Right ventricle myocardium inferior (tissue), 1 donor: ENCODE results near the gene PI4KA. TPM values are rescaled to one million over a fixed set of nuclear protein-coding genes. Genes with fewer than 3 reads are reported as not detected.

Experiments
- ATAC-seq: fragments of 200-7000 bp; cut with Tn5 transposase; one replicate; pipeline ENCODE4 v1.9.1; 2020; ENCODE audit warnings: mild to moderate bottlenecking, moderate library complexity
- DNase-seq: peaks from one replicate; pipeline ENCODE4 v3.0.0; 2021; ENCODE audit errors: missing footprints
- intact Hi-C: fragments of 100-400 bp; cut with DNase I; formaldehyde crosslinking; loops from one replicate; pipeline ENCODE4 v1.11.0; 2022
- total RNA-seq: library from RNA; stranded (reverse); fragmentation: NEBNext Ultra II Directional; extraction: Animal tissue kit (Norgen Biotek cat#: 25700); gene quantifications from one replicate; pipeline ENCODE4 v1.2.1, GENCODE V29; 2021
- donor health status: DM: no; HTN: yes; CAD: no; lungs with severe emphysema.

The PI4KA gene
- total RNA-seq, 1 donor from 2014 or later = 46.0 TPM

DNA sequence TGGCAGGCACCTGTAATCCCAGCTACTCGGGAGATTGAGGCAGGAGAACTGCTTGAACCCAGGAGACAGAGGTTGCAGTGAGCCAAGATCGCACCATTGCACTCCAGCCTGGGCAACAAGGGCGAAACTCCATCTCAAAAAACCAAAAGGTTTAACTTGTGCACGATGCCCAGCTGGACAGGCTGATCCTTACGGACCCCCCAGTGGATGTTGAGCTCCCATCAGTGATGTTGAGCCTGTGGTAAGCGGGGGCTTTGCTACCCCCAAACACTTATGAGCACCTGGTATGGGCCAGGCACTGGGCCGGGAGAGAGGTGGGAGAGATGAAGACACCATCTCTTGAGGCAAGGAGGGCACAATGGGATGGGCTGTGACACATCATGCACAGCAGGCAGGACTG is 92.1 kb downstream of the PI4KA start:
- ATAC-seq (no peak), DNase-seq (no peak)
- intact Hi-C loops = no loop called here

DNA sequence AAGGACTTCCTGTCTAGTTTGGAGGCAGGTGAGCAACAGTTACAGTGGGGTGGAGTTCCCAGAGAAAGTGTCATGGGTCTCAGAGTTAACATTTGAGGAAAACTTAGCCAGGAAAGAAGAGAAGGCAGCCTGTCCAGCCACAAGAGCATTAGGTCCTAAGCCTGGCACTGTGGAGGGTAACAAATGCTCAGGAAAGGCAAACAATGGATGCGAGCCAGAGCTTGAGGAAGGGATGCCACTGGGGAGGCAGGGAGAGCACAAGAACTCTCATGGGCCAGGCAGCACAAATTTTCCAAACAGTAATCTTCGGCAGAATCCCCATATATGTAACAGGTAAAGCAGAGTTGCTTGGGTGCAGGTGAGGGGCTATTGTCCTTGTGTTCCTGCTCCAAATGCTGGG is 92.7 kb downstream of the PI4KA start:
- no peak for ATAC-seq
- intact Hi-C loops = no loop called here
- no peak for DNase-seq

DNA sequence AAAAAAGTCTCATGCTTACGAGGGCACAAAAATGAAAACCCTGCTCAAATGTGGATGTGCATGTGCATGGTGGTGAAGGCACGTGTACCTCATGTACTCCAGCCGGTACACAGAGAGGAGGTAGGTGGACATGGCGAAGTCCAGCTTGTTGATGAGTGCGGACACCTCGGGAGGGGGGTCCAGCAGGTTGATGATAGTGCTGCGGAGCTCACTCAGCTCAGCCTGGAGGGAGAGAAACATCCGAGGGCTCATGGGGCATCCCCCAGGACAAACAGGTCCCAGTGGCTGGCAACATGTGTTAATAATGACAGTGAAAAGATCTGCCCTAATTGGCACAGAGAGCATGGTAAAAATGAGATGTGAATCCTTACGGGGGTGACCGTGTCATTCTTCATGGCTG is 93.9 kb downstream of the PI4KA start:
- intact Hi-C loops = no loop called here
- DNase-seq = no peak
- no peak for ATAC-seq

DNA sequence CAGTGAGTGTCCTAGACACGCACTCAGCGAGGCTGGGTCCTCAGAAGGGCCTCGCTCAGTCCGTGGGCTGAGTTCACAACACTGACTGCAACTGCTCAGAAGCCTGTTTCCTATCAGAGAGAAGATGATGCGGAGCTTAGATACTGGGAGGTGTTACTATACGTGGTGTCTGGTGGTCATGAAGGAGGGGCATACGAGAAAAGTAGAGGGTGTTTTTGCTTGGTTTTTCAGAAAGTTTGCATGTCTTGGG is 94.2 kb downstream of the PI4KA start:
- ATAC-seq (no peak), DNase-seq (no peak)
- intact Hi-C loops = no loop called here

DNA sequence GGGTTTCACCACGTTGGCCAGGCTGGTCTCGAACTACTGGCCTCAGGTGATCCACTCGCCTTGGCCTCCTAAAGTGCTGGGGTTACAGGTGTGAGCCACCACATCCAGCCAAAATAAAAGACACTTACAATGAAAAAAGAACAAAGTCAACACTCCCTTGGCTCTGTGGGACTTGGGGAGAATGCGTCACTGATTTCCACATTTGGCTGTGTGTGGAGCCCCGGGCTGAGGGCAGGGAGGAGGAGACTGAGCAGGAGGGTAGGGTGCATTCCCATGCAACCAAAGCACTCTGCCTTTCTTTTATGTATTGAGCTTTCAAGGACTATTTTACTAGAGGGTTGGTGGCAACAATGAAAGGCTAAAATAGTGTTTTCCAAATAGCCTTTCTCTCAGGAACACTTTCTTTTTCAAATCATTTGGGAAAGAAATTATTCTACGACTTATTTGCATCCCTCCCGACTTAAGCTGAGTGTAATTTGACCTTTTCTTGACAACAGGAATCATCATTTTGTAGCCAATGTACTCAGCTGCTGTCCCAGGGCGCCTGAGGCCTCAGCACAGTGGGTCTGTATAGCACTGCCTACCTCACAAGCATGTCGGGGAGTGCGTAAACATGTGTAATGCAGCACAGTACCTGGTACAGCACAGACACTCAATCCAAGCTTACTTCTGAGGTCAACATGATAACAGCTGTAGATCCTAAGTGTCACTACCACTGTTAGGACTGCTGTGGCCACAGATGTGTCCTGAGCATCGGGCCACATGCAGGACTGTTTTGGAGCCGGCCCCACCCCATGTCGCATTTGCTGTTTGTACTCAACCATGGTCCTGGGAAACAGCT is 94.8 kb downstream of the PI4KA start:
- no peak for ATAC-seq
- intact Hi-C loops = no loop called here
- no peak for DNase-seq

DNA sequence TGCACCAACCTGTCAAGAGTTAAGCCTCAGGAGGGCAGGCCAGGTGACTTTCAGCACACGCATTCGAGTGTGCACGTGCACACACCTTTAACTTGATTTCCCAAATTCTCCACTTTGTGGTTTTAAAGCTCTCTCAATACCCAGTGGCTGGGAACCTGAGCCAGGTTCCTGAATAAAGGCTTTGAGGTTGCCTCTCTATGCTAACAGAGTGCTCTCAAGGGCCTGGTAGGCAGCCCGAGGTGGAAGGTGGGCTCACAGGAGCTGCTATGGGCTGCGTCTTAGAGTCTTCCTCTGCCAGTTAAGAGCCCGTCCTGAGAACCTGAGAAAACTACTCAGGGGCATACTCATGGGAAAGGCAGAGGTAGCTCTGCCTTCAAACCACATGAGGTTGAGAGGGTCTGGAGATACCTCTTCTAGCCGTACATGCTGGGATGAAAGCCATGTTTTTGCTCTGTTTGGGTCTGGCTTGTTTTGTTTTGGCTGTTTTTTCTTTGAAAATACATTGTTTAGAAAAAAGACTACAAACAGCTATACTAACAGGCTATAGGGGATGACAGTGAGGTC is 96.3 kb downstream of the PI4KA start:
- intact Hi-C loops = no loop called here

DNA sequence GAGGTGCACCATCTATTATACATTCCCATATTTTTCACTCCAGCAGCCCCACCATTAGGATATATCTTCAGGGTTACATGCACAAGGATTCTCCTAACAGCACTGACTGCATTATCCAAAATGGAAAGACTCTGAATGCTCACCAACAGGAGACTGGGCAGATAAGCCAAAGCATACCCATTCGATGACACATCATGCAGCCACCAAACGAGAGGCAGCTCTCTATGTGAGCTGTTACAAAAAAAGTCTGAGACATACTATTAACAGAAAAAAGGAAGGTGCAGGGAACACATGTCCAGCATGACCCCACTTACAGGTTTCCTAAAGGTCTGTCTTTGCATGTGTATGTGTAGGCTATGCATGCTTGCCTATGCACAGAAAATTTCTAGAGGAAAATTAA is 97.1 kb downstream of the PI4KA start:
- no peak for ATAC-seq
- intact Hi-C loops = no loop called here

More for the DNA sequence above, 96.3 kb downstream of the PI4KA start:
- DNase-seq (no peak), ATAC-seq (no peak)

DNA sequence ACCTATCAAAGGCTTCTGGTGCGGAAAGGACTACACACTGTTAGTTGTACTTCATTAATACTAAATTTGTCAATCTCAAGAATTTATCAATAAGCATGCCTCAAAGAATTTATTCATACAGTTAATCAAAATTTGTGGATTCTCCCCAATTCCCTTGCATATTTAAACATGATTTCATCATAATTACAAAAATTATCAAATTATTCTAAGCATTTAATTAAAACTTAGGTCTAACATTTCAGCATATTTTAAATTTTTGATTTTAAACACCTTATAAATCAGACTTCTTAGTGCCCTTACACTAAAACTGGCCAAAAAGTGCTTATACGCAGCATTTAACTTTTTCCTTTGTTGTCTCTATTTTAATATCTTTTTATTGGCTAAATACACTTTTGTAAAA is 98.5 kb downstream of the PI4KA start:
- intact Hi-C loops = no loop called here
- DNase-seq = no peak
- no peak for ATAC-seq

More for the DNA sequence above, 97.1 kb downstream of the PI4KA start:
- no peak for DNase-seq

DNA sequence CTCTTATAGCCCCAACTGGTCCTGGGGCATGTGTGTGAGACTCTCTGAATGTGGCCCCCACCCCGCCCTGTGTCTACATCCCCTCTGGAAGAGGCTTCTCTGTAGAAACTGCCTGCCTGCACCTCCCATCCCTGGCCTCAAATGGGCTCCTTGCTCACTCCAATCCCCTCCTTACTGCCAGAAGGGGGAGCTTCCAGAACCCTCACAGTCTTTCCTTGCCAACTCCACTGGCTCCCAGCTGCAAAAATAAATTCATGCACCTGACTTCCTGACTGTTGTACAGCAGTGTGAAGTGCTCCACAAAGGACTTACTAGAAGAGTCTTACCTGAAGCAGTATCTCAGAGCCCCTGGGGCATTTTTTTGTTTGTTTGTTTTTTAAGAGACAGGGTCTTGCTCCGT is 99.9 kb downstream of the PI4KA start:
- DNase-seq (no peak), ATAC-seq (no peak)
- intact Hi-C loops = no loop called here

DNA sequence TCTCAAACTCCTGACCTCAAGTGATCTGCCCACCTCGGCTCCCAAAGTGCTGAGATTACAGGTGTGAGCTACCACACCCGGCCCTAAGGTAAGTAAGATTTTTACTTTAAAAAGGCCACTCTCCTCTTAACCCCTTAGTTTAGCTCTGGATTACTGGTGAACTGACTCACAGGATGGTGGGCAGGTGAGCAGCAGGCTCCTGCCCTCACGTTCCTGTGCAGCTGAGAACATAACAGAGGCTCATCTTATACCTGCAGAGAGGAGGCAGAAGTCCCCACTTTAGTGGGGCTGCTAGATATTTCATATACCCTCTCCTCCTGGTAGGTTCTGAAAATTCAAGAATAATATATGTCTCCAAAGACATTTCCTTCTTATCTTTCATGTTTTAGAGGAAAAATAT is 101.8 kb downstream of the PI4KA start:
- DNase-seq = no peak
- ATAC-seq = no peak
- intact Hi-C loops = no loop called here

DNA sequence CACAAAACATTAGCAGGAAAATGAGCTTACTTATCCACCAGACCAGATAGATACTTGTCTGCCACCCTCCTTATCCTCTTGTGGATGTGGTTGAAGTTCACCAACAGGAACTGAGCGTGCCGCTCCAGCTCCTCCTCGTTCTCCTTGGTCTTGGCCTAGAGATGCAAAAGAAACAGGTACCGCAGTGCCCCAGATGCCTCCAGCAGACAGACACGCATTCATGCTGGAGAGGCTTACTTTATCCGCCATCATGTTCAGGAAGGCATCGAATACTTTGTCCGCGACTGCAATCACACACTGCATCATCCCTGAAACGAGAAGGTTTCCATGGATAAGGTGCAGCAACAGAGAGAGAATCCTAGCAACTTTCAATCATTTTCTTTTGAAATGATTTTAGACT is 105.7 kb downstream of the PI4KA start:
- intact Hi-C loops = no loop called here
- ATAC-seq (no peak), DNase-seq (no peak)

DNA sequence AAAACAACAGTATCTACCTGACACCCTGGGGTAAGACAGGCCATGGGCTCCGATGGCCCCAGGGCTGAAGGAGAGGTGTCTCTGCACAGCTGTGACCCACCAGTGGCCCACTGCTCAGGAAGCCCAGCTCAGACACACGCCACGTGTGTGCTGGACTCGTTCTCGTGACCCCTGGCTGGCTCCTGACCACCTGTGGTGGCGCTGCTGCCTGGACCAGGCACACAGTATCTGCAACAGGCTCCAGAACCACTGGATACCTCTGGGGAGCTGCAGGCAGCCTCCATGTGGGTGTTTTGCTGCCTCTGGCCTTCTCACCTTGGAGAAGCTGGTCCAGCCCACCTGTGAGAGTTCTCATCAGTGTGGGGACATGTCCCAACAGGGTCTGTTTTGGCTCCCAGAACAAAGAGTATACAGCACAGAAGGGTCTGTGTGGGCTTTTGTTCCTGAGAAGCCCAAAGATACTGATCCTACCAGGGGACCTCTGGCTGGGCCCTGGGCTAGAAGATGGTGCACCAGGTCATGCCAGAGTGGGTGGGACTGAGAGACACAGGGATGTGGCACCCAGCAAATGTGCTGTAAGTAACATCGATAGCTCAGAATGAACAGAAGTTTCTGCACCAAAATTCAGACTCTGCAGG is 106.4 kb downstream of the PI4KA start:
- no peak for ATAC-seq
- intact Hi-C loops = no loop called here

DNA sequence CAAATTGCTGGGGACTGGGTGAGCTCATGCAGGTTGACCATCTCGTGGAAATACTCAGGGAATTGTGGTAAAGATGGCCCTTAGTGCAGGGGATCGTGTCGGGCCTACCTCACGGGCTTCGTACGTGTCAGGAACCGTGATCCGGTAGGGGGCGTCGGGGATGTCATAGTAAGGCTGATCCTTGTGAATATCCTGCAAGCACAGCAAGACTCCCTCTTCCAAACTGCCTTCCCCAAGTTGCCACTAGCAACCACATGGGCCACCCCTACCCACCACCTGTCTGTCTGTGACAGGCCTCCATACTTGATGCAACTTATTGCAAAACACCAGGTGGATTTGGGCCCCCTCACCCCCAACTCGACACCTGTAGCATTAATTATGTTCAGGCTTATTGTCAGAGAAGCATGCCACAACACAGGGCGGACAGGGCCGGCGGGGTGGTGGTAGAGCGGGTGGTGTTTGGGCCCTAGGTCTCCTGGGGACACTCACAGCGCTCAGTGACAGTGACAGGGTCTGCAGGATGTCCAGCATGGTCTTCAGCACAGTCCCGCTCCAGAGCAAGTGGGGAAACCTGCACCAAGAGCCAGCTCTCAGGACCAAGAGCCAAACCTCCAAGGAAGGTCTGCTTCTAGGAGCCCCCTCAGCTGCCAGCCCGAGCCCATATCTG is 107.3 kb downstream of the PI4KA start:
- ATAC-seq = no peak
- intact Hi-C loops = no loop called here

More for the DNA sequence above, 106.4 kb downstream of the PI4KA start:
- no peak for DNase-seq

DNA sequence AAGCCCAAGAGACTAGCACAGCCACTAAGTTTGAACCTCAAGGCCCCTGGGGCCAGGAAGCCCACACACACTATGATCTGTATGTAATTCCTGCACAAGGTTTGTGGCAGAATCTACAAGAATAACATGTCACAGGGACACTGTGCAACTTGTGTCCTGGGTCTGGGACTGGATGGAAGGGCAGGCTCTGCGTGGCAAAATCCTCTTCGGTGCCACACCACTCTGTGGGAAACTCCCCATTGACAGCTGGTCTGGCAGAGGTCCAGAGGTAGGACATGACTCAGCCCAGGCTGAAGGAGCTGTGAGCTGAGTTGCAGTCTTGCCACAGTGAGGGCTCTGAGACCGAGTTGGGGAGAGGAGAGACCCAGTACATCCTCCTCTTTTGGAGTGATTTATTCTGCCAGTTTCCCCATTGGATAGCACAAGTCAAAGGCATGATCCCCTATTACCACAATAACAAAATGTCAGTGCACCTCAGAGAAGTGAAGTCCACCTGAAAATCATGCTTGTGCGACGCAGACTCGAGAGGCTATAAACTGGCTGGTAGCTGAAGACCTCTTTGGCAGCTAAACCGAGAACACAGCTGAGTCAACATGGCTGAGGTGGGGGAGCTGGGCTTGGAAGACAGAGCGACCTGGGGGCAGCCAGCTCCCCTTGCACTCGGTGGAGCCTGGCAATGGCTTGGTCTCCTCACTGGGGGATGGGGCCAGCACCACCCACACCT is 108.0 kb downstream of the PI4KA start:
- DNase-seq (no peak), ATAC-seq (peak; percentile 85)
- intact Hi-C loops = no loop called here

More for the DNA sequence above, 107.3 kb downstream of the PI4KA start:
- DNase-seq = no peak

DNA sequence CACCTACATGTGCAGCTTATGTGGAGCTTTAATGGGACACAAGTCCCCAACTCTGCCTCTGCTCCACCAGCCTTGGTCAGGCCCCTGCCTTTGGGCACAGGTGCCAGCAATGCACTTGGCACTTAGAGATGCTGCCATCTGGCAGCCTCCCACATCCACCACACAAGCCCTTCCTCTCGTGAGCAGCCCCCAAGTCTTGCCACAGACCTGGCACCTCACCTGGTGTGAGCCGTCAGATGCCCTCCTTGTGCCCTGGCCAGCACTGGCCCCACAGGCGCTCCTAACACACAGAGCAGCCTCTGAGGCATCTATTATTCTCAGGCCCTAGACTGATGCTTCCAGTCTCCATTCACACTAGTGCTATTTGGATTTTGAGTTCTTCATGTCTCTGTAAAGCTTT is 109.2 kb downstream of the PI4KA start:
- ATAC-seq (no peak), DNase-seq (no peak)
- intact Hi-C loops = no loop called here

DNA sequence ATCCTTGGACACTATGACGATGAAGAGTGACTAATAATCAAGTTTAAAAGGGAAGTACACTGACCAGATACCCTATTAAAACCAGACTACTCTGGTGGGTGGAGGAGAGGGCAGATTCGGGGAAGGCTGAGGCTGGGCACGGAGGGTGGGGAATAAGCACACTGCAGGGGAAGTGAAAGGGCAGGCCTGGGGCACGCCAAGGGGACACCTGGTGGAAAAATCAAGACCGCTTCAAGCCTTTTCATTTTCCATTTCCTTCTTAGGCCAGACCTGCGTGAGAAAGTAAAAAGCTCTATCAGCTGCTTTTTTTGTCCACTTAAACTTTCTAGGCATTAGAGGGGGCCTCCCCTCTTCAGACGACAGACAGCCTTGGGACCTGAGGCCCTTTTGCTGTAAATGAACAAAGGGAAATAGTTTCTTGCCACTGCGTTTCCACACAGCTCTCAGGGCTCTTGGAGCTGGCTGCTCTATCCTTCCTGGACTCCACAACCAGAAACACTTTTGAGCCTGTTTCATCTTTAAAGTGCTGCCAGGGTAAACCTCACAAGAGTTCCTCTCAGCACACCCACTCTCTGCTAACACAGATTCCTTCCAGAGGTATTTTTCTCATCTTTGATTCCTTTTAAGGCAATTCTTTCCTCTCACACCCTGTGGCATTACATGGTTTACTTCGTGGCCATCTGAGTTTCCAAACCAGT is 109.7 kb downstream of the PI4KA start:
- no peak for DNase-seq
- ATAC-seq = no peak

DNA sequence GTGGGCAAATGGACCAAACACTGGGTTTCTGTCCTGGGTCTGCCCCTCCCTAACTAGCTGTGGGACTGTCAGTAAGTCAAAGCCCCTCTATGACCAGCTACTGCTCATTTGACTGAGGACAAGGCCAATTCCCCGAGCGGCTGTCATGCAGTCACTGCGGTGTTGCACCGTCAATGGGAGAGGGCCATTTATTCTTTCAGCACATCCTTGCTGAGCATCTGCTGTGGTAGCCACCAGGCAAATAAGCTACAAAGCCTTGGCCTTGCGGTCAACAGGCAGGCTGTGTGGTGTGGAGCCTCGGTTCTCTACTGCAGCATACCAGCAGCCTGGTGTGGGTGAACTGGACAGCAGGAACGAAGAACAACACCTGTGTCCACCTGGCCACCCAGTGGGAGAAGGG is 110.5 kb downstream of the PI4KA start:
- DNase-seq = no peak
- intact Hi-C loops = no loop called here
- no peak for ATAC-seq

More for the DNA sequence above, 109.7 kb downstream of the PI4KA start:
- intact Hi-C loops = no loop called here

DNA sequence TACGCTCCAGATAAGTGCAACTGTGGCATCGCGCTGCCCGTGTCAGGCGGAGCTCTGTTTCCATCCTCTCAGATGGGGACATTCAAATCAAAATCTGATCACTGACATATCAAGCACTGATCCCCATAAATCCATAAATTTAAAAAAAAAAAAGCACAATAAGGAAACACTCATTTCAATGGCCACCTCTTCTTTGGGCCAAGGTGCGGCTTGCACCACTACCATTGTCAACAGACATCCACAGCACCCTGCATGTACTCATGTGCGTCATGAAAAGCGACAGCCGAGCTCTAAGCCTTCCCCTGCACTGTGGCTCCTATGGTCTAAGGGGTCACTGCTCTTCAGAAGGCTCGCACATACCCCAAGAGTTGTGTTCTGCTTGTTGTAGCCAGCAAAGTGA is 111.4 kb downstream of the PI4KA start:
- intact Hi-C loops = no loop called here
- ATAC-seq = no peak

More for the DNA sequence above, 111.4 kb downstream of the PI4KA start:
- DNase-seq = no peak
